Measurements from ENCODE around the gene NDC80.

The NDC80 gene

DNA sequence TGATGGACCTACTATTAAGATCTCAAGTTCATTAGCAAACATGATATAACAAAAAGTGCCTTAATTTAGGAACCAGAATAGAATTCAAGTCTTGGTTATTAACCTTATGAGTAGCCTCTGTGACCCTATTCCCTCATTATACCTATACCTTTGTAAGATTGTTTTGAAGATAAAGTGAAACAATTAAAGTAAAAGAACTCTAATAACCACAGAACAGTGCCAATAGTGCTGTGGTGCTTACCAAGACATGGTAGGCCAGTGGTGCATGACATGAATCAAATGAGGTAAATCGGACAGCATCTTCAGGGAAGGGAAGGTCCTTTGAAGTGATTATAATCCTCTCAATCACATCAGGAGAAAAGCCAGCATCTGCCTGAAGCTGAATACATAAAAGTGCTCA lies 36.5 kb upstream of the NDC80 start:
- TF ChIP-seq, protein P1, sequence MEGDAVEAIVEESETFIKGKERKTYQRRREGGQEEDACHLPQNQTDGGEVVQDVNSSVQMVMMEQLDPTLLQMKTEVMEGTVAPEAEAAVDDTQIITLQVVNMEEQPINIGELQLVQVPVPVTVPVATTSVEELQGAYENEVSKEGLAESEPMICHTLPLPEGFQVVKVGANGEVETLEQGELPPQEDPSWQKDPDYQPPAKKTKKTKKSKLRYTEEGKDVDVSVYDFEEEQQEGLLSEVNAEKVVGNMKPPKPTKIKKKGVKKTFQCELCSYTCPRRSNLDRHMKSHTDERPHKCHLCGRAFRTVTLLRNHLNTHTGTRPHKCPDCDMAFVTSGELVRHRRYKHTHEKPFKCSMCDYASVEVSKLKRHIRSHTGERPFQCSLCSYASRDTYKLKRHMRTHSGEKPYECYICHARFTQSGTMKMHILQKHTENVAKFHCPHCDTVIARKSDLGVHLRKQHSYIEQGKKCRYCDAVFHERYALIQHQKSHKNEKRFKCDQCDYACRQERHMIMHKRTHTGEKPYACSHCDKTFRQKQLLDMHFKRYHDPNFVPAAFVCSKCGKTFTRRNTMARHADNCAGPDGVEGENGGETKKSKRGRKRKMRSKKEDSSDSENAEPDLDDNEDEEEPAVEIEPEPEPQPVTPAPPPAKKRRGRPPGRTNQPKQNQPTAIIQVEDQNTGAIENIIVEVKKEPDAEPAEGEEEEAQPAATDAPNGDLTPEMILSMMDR (conservative IDR thresholded peaks at IDR 0.05; ENCODE audit: low read depth, low read length): no peak
- DNase-seq (ENCODE audit: low read depth): no peak
- H3K4me3 ChIP-seq (ENCODE audit: low read depth, low read length): no peak overlapping the region

DNA sequence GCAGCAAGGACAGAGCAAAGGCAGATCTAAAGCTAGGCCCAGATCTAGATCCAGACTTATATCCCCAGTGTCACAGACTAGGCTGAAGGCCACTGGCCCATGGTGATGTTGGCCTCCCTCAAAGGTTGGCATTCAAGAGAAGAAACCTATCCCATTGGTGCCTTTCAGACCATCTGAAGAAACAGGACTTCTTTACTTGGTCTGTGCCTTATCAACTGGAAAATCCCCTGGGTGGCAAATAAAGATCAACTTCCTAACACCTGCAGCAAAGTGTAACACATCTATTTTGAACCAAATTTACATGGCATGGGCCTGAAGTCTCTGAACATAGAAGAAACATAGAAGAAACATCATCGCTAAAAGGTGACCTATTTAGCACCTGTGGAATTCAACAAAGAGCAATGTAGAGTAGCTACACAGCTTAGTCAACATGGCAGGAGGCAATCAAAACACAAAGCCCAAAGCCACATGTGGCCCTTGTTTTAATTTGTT lies 35.9 kb upstream of the NDC80 start:
- TF ChIP-seq, protein P1 (conservative IDR thresholded peaks at IDR 0.05; ENCODE audit: low read depth, low read length): no peak
- no peak for DNase-seq (ENCODE audit: low read depth)
- no peak overlapping the region for H3K4me3 ChIP-seq (ENCODE audit: low read depth, low read length)

DNA sequence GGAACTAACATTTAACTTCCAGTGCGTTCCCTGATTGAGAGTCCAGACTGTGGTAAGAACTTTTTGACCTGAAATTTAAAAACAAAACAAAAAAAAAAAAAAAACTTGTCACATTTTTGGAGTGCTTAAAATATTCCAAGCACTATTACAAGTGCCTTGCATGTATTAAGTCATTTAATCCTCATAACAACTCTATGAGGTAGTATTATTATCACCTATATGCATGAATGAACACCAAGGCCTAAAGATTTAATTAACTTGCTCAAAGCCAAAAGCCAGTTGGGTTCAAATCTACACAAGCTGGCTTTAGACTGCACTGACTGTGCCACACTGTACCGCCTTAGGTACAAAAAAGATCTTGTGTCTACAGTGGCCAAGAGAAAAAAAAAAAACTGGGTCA lies 35.3 kb upstream of the NDC80 start:
- TF ChIP-seq, protein P1 (conservative IDR thresholded peaks at IDR 0.05; ENCODE audit: low read depth, low read length): no peak
- no peak overlapping the region for H3K4me3 ChIP-seq (ENCODE audit: low read depth, low read length)

DNA sequence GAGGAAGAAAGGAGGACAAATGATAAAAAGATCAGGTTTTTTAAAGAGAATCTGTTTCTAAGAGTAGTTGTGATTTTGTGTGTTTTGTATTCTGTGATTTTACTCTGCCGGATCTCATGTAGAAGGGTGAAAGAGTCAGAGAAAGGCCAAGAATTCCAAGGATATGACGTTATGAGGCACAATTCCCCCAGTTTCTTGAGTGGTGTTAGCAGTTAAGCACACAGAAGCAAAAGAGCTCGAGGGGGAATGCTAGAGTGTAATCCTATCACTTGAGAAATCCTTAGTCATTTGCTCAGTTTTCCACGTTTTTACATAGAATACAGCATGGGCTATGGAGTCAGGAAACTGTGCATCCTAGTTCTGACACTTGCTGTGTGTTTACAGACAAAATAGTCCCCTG lies 34.9 kb upstream of the NDC80 start:
- peak; percentile 92 for DNase-seq (ENCODE audit: low read depth)
- H3K4me3 ChIP-seq (ENCODE audit: low read depth, low read length): no peak overlapping the region
- TF ChIP-seq, protein P1 (conservative IDR thresholded peaks at IDR 0.05; ENCODE audit: low read depth, low read length): no peak

More for the DNA sequence above, 35.3 kb upstream of the NDC80 start:
- DNase-seq (ENCODE audit: low read depth): peak; percentile 42

DNA sequence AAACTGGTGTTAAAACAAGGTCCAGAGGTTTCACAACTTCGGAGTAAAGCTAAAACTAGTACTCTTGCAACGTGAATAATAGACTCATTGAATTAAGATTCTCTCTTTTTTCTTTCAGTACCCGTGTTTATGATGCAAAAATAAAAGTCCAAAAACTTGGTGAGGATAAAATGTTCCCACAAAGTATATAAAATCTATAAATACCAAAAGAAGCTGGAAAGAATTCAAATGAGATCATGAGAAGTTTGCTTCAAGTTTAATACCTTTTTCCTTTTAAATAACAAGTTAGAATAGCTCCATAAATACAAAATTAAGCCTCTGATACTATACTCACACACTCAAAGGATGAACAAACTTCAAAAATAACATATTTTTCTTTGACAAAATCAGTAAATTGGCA lies 34.1 kb upstream of the NDC80 start:
- H3K4me3 ChIP-seq (ENCODE audit: low read depth, low read length): no peak overlapping the region
- peak; percentile 22 for DNase-seq (ENCODE audit: low read depth)
- TF ChIP-seq, protein P1 (conservative IDR thresholded peaks at IDR 0.05; ENCODE audit: low read depth, low read length): no peak

DNA sequence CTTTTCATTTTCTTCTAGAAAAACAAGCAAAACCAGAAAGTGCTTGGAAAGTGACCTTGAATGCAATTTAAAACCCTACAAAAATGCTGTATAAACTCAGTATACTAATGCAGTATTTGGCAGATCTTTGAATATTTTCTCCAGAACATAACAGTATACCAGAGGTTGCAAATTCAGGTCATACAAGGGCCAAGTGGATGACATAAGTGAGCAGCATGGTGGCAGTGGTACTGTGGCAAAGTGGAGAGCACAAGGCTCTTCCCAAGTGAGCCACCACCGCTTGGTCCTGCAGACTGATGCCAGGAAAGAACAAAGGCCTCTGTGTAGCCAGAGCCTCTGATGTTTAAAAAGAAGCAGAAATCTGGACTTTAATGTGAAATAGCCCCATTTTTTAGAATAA lies 33.1 kb upstream of the NDC80 start:
- H3K4me3 ChIP-seq (ENCODE audit: low read depth, low read length): no peak overlapping the region
- TF ChIP-seq, protein P1 (conservative IDR thresholded peaks at IDR 0.05; ENCODE audit: low read depth, low read length): no peak
- peak; percentile 25 for DNase-seq (ENCODE audit: low read depth)

DNA sequence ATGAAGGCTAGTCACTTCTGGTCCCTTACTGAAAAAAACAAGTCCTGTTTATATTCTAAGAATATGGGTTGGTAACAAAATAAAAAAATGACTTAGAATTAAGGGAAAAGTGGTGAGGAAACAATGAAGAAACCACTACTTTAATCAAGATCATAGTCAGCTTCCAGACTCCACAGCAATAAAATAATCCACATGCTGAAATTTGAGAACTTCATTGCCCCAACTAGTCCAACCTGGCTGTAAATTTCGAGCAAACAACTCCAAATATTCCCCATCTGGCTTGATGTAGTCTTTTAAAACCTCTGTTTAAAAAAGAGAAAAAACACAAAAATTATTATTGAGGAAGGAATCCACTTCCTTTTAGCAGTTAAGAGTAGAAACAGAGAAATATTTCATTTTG lies 32.5 kb upstream of the NDC80 start:
- H3K4me3 ChIP-seq (ENCODE audit: low read depth, low read length): no peak overlapping the region
- DNase-seq (ENCODE audit: low read depth): peak; percentile 23
- TF ChIP-seq, protein P1 (conservative IDR thresholded peaks at IDR 0.05; ENCODE audit: low read depth, low read length): no peak

Data from choroid plexus epithelial cell (primary cell).